ENCODE data around the gene MAN1B1. TPM values are rescaled to one million over a fixed set of nuclear protein-coding genes. Genes with fewer than 3 reads are reported as not detected.

The MAN1B1 gene
- total and polyA plus RNA-seq, 2 donors (not counting 3 experiments of a cell fraction or from before 2014, with no cell fraction given): 75.3 to 83.3 TPM

DNA sequence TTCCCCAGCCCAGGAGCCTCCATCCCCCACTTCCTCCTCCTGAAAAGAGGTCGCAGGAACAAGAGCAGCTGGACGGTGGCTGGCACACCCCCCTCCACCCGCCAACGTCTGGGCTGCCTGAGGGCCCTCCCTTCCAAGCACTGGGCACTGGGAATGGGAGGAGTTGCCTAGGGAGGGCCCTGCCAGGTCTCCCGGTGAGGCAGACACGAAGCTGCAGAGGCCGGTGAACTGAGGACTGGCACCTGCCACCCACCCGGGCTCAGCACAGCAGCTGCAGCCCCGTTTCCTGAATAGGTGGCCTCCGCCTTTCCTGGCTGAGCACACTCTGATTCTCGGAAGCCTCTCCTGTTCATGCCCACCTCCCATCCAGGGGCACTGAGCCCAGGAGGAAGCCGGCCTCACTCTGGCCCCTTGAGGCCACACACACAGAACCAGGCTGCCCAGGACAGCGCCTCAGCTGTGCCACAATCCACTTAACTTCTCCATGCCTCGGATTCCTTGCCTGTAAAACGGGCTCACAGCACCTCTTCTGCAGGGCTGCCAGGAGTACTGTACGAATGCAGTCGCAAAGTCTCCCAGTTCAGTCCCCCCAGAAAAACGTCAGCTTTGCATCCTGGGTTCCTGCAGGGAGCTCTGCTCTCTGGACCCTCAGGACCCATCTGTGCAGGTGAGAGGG is 42.1 kb upstream of the MAN1B1 start:
- H3K9ac ChIP-seq (replicated peaks; ENCODE audit: extremely low read depth, insufficient read depth, low read length): no peak overlapping the region

More for the DNA sequence above, 42.1 kb upstream of the MAN1B1 start:
- H3K36me3 ChIP-seq (ENCODE audit: control insufficient read depth in 2 of 2, extremely low read depth in 1 of 2, insufficient read depth in 2 of 2, low read length in 2 of 2): peaks cover 0 to 7% of the 10 kb centered on the region in 2 experiments
- POLR2A ChIA-PET: no interaction called here
- no peaks in the 10 kb centered on the region for H3K9me3 ChIP-seq (replicated peaks; ENCODE audit: control insufficient read depth, insufficient read depth, low read length)
- intact Hi-C loops (cut with micrococcal nuclease) (loop anchor here (2.0 kb wide), 1 partner anchor 16 kb away; the partner anchor contains the start of gene ABCA2), dilution Hi-C loops (cut with MboI; ENCODE audit: extremely low pct_ligation_motif_present, low sequenced_read_pairs) (no loop called here)
- H3K79me2 ChIP-seq (ENCODE audit: control insufficient read depth, insufficient read depth, low read length): peaks cover 33% of the 10 kb centered on the region
- H3K27ac ChIP-seq (ENCODE audit: insufficient read depth, low read depth, low read length): no peak overlapping the region
- TF ChIP-seq FOS (IDR thresholded peaks at IDR 0.05; ENCODE audit: borderline replicate concordance, insufficient read depth, low read length) (no peak), POLR2A (IDR thresholded peaks at IDR 0.05; ENCODE audit: low read depth, low read length) (no peak), EZH2 (IDR thresholded peaks at IDR 0.05; ENCODE audit: borderline replicate concordance, low read depth, low read length, severe bottlenecking) (no peak), JUN (IDR thresholded peaks at IDR 0.05; ENCODE audit: borderline replicate concordance, insufficient read depth, insufficient read length, low read depth) (no peak), POLR2AphosphoS5 (IDR thresholded peaks at IDR 0.05; ENCODE audit: insufficient read depth, low read depth, low read length) (no peak), MYC (IDR thresholded peaks at IDR 0.05; ENCODE audit: low read depth, low read length) (no peak), GATA2 (IDR thresholded peaks at IDR 0.05; ENCODE audit: insufficient read depth, insufficient read length, low read depth, low read length) (no peak)
- TF ChIP-seq, protein P1, sequence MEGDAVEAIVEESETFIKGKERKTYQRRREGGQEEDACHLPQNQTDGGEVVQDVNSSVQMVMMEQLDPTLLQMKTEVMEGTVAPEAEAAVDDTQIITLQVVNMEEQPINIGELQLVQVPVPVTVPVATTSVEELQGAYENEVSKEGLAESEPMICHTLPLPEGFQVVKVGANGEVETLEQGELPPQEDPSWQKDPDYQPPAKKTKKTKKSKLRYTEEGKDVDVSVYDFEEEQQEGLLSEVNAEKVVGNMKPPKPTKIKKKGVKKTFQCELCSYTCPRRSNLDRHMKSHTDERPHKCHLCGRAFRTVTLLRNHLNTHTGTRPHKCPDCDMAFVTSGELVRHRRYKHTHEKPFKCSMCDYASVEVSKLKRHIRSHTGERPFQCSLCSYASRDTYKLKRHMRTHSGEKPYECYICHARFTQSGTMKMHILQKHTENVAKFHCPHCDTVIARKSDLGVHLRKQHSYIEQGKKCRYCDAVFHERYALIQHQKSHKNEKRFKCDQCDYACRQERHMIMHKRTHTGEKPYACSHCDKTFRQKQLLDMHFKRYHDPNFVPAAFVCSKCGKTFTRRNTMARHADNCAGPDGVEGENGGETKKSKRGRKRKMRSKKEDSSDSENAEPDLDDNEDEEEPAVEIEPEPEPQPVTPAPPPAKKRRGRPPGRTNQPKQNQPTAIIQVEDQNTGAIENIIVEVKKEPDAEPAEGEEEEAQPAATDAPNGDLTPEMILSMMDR (IDR thresholded peaks at IDR 0.05; ENCODE audit: extremely low read depth in 1 of 2, insufficient read depth in 1 of 2, low read depth in 1 of 2, low read length in 2 of 2): no peak
- TF ChIP-seq, protein P2, sequence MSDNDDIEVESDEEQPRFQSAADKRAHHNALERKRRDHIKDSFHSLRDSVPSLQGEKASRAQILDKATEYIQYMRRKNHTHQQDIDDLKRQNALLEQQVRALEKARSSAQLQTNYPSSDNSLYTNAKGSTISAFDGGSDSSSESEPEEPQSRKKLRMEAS (IDR thresholded peaks at IDR 0.05; ENCODE audit: insufficient read depth, insufficient read length): no peak
- peak; percentile 38 for FAIRE-seq
- CTCF ChIA-PET: interaction anchor here (0.5 to 5.2 kb wide), 7 partner anchors 9 to 258 kb away, joined by 3 to 58 read pairs (median 4); no protein-coding TSS in a partner anchor
- H4K20me1 ChIP-seq (replicated peaks; ENCODE audit: control insufficient read depth, extremely low read depth, insufficient read depth, low read length): no peaks in the 10 kb centered on the region
- BruUV-seq (replicated peaks): no TSS peak
- peak overlapping the region; percentile 56 for H3K4me2 ChIP-seq (ENCODE audit: insufficient read depth, low read length)
- peaks cover 41% of the 10 kb centered on the region for H3K4me1 ChIP-seq (ENCODE audit: control insufficient read depth, extremely low read depth, insufficient read depth, low read length)
- peak overlapping the region; percentile 28 to 54 (median 44) for H3K4me3 ChIP-seq (replicated peaks in 1 of 3; ENCODE audit: insufficient read depth in 1 of 3, low read depth in 1 of 3, low read length in 3 of 3)
- H2AFZ ChIP-seq (ENCODE audit: low read depth, low read length): no peak overlapping the region
- no peaks in the 10 kb centered on the region for H3K27me3 ChIP-seq (ENCODE audit: control insufficient read depth in 2 of 2, insufficient read depth in 2 of 2, low read length in 2 of 2)
- no peaks in the 10 kb centered on the region for H3K9me1 ChIP-seq (replicated peaks; ENCODE audit: control insufficient read depth, extremely low read depth, insufficient read depth, low read length)
- peak; percentile 31 for DNase-seq (ENCODE audit: low read depth, low spot score)

Measured in endothelial cell of umbilical vein (primary cell).